ENCODE measurements around the gene LAMC3.

DNA sequence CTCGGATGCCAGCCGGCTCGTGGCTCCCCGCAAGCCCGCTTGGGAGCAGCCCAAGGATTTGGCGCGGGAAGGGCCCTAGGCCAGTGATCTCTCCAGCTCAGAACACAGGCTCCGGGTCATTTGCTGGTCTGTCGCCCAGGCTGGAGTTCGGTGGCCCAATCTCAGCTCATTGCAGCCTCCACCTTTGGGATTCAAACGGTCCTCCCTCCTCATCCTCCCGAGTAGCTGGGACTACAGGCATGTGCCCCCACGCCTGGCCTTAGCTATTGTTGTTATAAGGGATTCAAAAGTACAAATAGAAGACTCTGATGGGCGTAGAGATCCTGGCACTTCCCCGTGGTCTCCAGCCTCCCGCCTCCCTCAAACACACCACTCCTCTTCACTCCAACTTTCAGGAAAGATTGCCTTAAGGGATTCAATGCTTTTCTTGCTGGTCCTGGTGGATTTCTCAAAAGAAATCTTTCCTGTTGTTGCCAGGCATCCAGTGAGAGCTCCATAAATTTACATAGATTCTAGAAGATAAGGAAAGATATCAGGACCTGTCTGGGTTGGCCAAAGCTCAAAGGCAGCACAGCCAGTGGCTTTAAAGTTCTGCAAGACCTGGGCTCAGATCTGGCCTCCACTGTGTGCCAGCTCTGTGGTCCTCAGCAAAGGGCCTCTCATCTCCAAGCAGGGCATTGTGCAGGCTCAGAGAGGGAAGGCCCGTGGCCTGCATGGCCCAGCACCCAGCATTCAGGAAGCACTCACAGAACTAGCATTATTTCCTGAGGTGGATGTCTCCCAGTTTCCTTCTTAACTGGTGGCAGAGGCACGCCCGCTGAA lies 88.4 kb downstream of the LAMC3 start:
- no peak for TF ChIP-seq POLR2A (IDR thresholded peaks at IDR 0.05; ENCODE audit: low read depth, low read length)
- no peak for TF ChIP-seq TAF1 (IDR thresholded peaks at IDR 0.05; ENCODE audit: borderline replicate concordance, low read depth, low read length)
- no peak for TF ChIP-seq POLR2AphosphoS5 (IDR thresholded peaks at IDR 0.05; ENCODE audit: low read depth, low read length)

Measured in GM12892 (cell line).